B cell (primary cell): ENCODE data around the gene SORL1. TPM values are rescaled to one million over a fixed set of nuclear protein-coding genes. Genes with fewer than 3 reads are reported as not detected.

Source experiments
- ATAC-seq: fragments of 200-7000 bp; cut with Tn5 transposase; one replicate; pipeline ENCODE4 v1.10.0; 2021; ENCODE audit warnings: low read depth, mild to moderate bottlenecking, moderate number of reproducible peaks, moderate library complexity
- CTCF ChIA-PET: fragments of 350-600 bp; sonication (Branson Sonifier 250); formaldehyde crosslinking; loops from one replicate; lab custom pipeline; 2021; ENCODE audit warnings: antibody characterized with exemption, inconsistent platforms; lab: Charles Lee
- POLR2A ChIA-PET: fragments of 350-600 bp; sonication (Branson Sonifier 250); formaldehyde crosslinking; loops from one replicate; lab custom pipeline; 2021; ENCODE audit warnings: antibody characterized with exemption; lab: Charles Lee
- DNase-seq: peaks from one replicate; pipeline ENCODE4 v3.0.0; 2013
- H2AFZ ChIP-seq: 2 replicates; pipeline ENCODE4 v1.6.1; 2012; ENCODE audit warnings: mild to moderate bottlenecking, low read depth, low read length; ENCODE audit not compliant: insufficient read depth, poor library complexity, severe bottlenecking
- H3K27ac ChIP-seq, 2 donors: 1 replicate in 1 of 2; 2 replicates in 1 of 2; pipeline ENCODE4 v1.5.1; 2012 to 2013; ENCODE audit warnings: low read length in 2 of 2, mild to moderate bottlenecking in 2 of 2, moderate library complexity in 1 of 2
- H3K27me3 ChIP-seq, 4 experiments: fragments of 200-600 bp in 1 of 4; sonication (generic) in 1 of 4; replicated peaks in 1 of 4; 1 replicate in 2 of 4; 2 replicates in 2 of 4; pipeline versions ENCODE4 v1.6.1 to v1.7.0; 2013 to 2016; ENCODE audit warnings: low read length in 3 of 4, mild to moderate bottlenecking in 2 of 4, mixed read lengths in 1 of 4, moderate library complexity in 1 of 4; ENCODE audit not compliant: insufficient read depth in 4 of 4, control insufficient read depth in 3 of 4; ENCODE audit errors: control extremely low read depth in 1 of 4
- H3K36me3 ChIP-seq, 2 experiments: replicated peaks in 1 of 2; 1 replicate in 1 of 2; 2 replicates in 1 of 2; pipeline versions ENCODE4 v1.6.1 to v1.7.1; 2013; ENCODE audit warnings: low read length in 1 of 2; ENCODE audit not compliant: insufficient read depth in 2 of 2, control insufficient read depth in 1 of 2; ENCODE audit errors: control extremely low read depth in 1 of 2, extremely low read depth in 1 of 2
- H3K4me1 ChIP-seq, 2 donors: fragments of 200-600 bp in 1 of 2; sonication (generic) in 1 of 2; 1 replicate in 1 of 2; 2 replicates in 1 of 2; pipeline versions ENCODE4 v1.5.1 to v1.6.1; 2013 to 2017; ENCODE audit warnings: low read length in 2 of 2; ENCODE audit not compliant: control insufficient read depth in 2 of 2, insufficient read depth in 2 of 2
- H3K4me2 ChIP-seq: replicated peaks from 2 replicates; pipeline ENCODE3; 2012; ENCODE audit warnings: mild to moderate bottlenecking, low read depth, low read length; ENCODE audit not compliant: poor library complexity, severe bottlenecking
- H3K4me3 ChIP-seq, 5 experiments: fragments of 200-600 bp in 1 of 5; sonication (generic) in 1 of 5; 1 replicate in 3 of 5; 2 replicates in 2 of 5; pipeline versions ENCODE4 v1.5.1 to v1.7.0; 2011 to 2016; ENCODE audit warnings: low read length in 4 of 5, mild to moderate bottlenecking in 4 of 5, low read depth in 2 of 5, control low read depth in 1 of 5, moderate library complexity in 1 of 5; ENCODE audit not compliant: insufficient read depth in 1 of 5; ENCODE audit errors: control extremely low read depth in 1 of 5, extremely low read depth in 1 of 5
- H3K79me2 ChIP-seq: fragments of 200-600 bp; sonication (generic); one replicate; pipeline ENCODE4 v1.6.0; 2016; ENCODE audit warnings: low read length; ENCODE audit not compliant: control insufficient read depth, insufficient read depth
- H3K9ac ChIP-seq: fragments of 200-600 bp; sonication (generic); 2 replicates; pipeline ENCODE4 v1.6.1; 2017; ENCODE audit warnings: mild to moderate bottlenecking, low read length, moderate library complexity
- H3K9me3 ChIP-seq, 3 donors: one replicate each; pipeline versions ENCODE4 v1.6.1 to v1.7.1; 2013; ENCODE audit warnings: low read length in 2 of 3; ENCODE audit not compliant: control insufficient read depth in 2 of 3, insufficient read depth in 1 of 3; ENCODE audit errors: control extremely low read depth in 1 of 3
- H4K20me1 ChIP-seq: 2 replicates; pipeline ENCODE4 v1.6.0; 2012; ENCODE audit warnings: mild to moderate bottlenecking, low read length; ENCODE audit not compliant: insufficient read depth, control insufficient read depth, poor library complexity, severe bottlenecking
- H3K27ac Mint-ChIP-seq: one replicate; pipeline ENCODE4 v1.8.0; 2021; ENCODE audit warnings: mixed read lengths
- H3K27me3 Mint-ChIP-seq: one replicate; pipeline ENCODE4 v1.8.0; 2021; ENCODE audit warnings: mixed read lengths
- H3K4me1 Mint-ChIP-seq: one replicate; pipeline ENCODE4 v1.8.0; 2021; ENCODE audit warnings: mixed read lengths
- H3K4me3 Mint-ChIP-seq: one replicate; pipeline ENCODE4 v1.8.0; 2021; ENCODE audit warnings: mixed read lengths
- H3K9me3 Mint-ChIP-seq: one replicate; pipeline ENCODE4 v1.8.0; 2022; ENCODE audit warnings: mixed read lengths; ENCODE audit not compliant: insufficient read depth
- EZH2 ChIP-seq: IDR thresholded peaks from 2 replicates; pipeline ENCODE4 v1.6.1; 2012; ENCODE audit warnings: borderline replicate concordance, low read depth, mild to moderate bottlenecking, moderate library complexity, low read length; ENCODE audit not compliant: insufficient read depth, poor library complexity, severe bottlenecking
- WGBS: methylation state at CpG from one replicate; pipeline ENCODE4 v1.1.5; 2013; ENCODE audit warnings: missing lambda C conversion rate; ENCODE audit not compliant: insufficient coverage; 5-methylcytosine and 5-hydroxymethylcytosine counted together
- intact Hi-C: fragments of 100-400 bp; cut with micrococcal nuclease; formaldehyde crosslinking; loops from one replicate; pipeline ENCODE4 v1.10.0; 2022
- polyA plus RNA-seq: library from polyadenylated mRNA; depleted of rRNA; stranded (reverse); fragments of >200 nt; gene quantifications from 2 replicates; pipeline ENCODE4 v1.2.3, GENCODE V29; 2012
- total RNA-seq, 2 donors: library from RNA; stranded (reverse); fragments of 120-200 nt in 1 of 2; gene quantifications; 1 replicate in 1 of 2; 2 replicates in 1 of 2; pipeline versions ENCODE4 v1.2.3 to v1.2.4, GENCODE V29; 2013 to 2022
- TF ChIP-seq, protein P1 (sequence below): fragments of 200-600 bp; IDR thresholded peaks from one replicate; pipeline ENCODE4 v1.8.0; 2022; ENCODE audit warnings: antibody characterized with exemption, mild to moderate bottlenecking

Gene SORL1
- total and polyA plus RNA-seq, 2 donors (not counting 1 experiment from before 2014, with no cell fraction given): 13.0 to 396 TPM

- Mint-ChIP-seq H3K9me3 (no peaks in the 10 kb centered on the region), H3K4me3 (peak overlapping the region; percentile 15), H3K27ac (peak overlapping the region; percentile 50), H3K4me1 (peaks cover 79% of the 10 kb centered on the region), H3K27me3 (no peaks in the 10 kb centered on the region)
- no peak overlapping the region for H2AFZ ChIP-seq
- peaks cover 33 to 48% of the 10 kb centered on the region in 2 donors for H3K4me1 ChIP-seq
- ATAC-seq (no peak), DNase-seq (no peak)
- 89% methylated on average over 4 of the region's 4 CpGs for WGBS
- H3K79me2 ChIP-seq: peaks cover 50% of the 10 kb centered on the region
- TF ChIP-seq EZH2: no peak
- TF ChIP-seq, protein P1, sequence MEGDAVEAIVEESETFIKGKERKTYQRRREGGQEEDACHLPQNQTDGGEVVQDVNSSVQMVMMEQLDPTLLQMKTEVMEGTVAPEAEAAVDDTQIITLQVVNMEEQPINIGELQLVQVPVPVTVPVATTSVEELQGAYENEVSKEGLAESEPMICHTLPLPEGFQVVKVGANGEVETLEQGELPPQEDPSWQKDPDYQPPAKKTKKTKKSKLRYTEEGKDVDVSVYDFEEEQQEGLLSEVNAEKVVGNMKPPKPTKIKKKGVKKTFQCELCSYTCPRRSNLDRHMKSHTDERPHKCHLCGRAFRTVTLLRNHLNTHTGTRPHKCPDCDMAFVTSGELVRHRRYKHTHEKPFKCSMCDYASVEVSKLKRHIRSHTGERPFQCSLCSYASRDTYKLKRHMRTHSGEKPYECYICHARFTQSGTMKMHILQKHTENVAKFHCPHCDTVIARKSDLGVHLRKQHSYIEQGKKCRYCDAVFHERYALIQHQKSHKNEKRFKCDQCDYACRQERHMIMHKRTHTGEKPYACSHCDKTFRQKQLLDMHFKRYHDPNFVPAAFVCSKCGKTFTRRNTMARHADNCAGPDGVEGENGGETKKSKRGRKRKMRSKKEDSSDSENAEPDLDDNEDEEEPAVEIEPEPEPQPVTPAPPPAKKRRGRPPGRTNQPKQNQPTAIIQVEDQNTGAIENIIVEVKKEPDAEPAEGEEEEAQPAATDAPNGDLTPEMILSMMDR: no peak
- H4K20me1 ChIP-seq: peaks cover 4% of the 10 kb centered on the region
- POLR2A ChIA-PET: interaction anchor here (0.7 to 1.2 kb wide), 2 partner anchors 9 to 10 kb away, joined by 4 read pairs; partner anchors contain the start of genes SORL1 and SORL1-AS1
- CTCF ChIA-PET: interaction anchor here (0.9 to 5.8 kb wide), 4 partner anchors 9 to 54 kb away, joined by 3 to 29 read pairs (median 4); partner anchors contain the start of genes SORL1 and SORL1-AS1
- H3K36me3 ChIP-seq: no peaks in the 10 kb centered on the region
- no peaks in the 10 kb centered on the region for H3K9me3 ChIP-seq
- no peaks in the 10 kb centered on the region for H3K27me3 ChIP-seq
- no peak overlapping the region for H3K4me2 ChIP-seq
- H3K27ac ChIP-seq: peak overlapping the region in 1 of 2 donors; percentile 6
- no peak overlapping the region for H3K9ac ChIP-seq
- H3K4me3 ChIP-seq: no peak overlapping the region
- intact Hi-C loops: loop anchor here (5.0 kb wide), 1 partner anchor 34 kb away; no protein-coding TSS in a partner anchor
Measured at GRCh38 chr11:121460941-121461514, 8.9 kb downstream of the SORL1 start.

GRCh38 chr11:121461843-121462242, 9.7 kb downstream of the SORL1 start:
- CTCF ChIA-PET: interaction anchor here (0.9 to 5.8 kb wide), 4 partner anchors 10 to 129 kb away, joined by 3 to 29 read pairs (median 6); partner anchors contain the start of genes SORL1 and SORL1-AS1
- Histone ChIP-seq H3K27ac (peak overlapping the region in 1 of 2 donors; percentile 6), H3K79me2 (peaks cover 53% of the 10 kb centered on the region), H4K20me1 (peaks cover 10% of the 10 kb centered on the region), H3K9ac (no peak overlapping the region), H3K4me1 (peaks cover 40 to 56% of the 10 kb centered on the region in 2 donors), H3K36me3 (no peaks in the 10 kb centered on the region), H3K27me3 (no peaks in the 10 kb centered on the region), H3K9me3 (no peaks in the 10 kb centered on the region), H3K4me3 (no peak overlapping the region), H2AFZ (no peak overlapping the region), H3K4me2 (no peak overlapping the region)
- ATAC-seq (no peak), DNase-seq (no peak)
- POLR2A ChIA-PET: interaction anchor here (1.2 kb wide), 1 partner anchor 11 kb away, joined by 4 read pairs; no protein-coding TSS in a partner anchor
- no peaks in the 10 kb centered on the region for H3K27me3 Mint-ChIP-seq
- no CpG with 5 or more reads among the region's 7 CpGs for WGBS
- H3K4me1 Mint-ChIP-seq: peaks cover 81% of the 10 kb centered on the region
- peak overlapping the region; percentile 49 for H3K4me3 Mint-ChIP-seq
- intact Hi-C loops: loop anchor here (5.0 kb wide), 1 partner anchor 35 kb away; no protein-coding TSS in a partner anchor
- H3K27ac Mint-ChIP-seq: peak overlapping the region; percentile 72
- H3K9me3 Mint-ChIP-seq: no peaks in the 10 kb centered on the region
- TF ChIP-seq, protein P1: no peak
- TF ChIP-seq EZH2: no peak
